ENCODE results near the gene PLCD3. TPM values are rescaled to one million over a fixed set of nuclear protein-coding genes. Genes with fewer than 3 reads are reported as not detected.

Gene PLCD3
- total RNA-seq, 4 donors from 2014 or later: 38.6 to 186 (median 75.1) TPM

- Histone ChIP-seq H3K27me3 (no peaks in the 10 kb centered on the region), H3K4me1 (peaks cover 27 to 34% of the 10 kb centered on the region in 2 donors), H3K36me3 (no peaks in the 10 kb centered on the region), H3K9me3 (no peaks in the 10 kb centered on the region), H3K27ac (peak overlapping the region; percentile 90 to 98 (median 98)), H3K4me3 (peak overlapping the region; percentile 57 to 88 (median 82))
- in situ Hi-C loops (cut with MboI; ENCODE audit: low sequenced_read_pairs in 4 of 4) (loop anchor here in 1 of 4 donors (25.0 kb wide), 1 partner anchor 234 kb away; the partner anchor contains the start of gene GFAP), intact Hi-C loops (cut with DNase I; ENCODE audit: low total_unique reads) (loop anchor here (5.0 kb wide), 1 partner anchor 1046 kb away; the partner anchor contains the start of gene KANSL1)
- ATAC-seq (no peak), DNase-seq (no peak)
- no peak for TF ChIP-seq POLR2A (IDR thresholded peaks at IDR 0.05)
- TF ChIP-seq CTCF (IDR thresholded peaks at IDR 0.05 in 4 of 5, conservative IDR thresholded peaks at IDR 0.05 in 1 of 5): no peak
Measured at GRCh38 chr17:45146592-45146889, 14.2 kb upstream of the PLCD3 start.

- ATAC-seq: no peak
- H3K4me3 ChIP-seq: no peak overlapping the region
Measured at GRCh38 chr17:45146166-45146565, 13.9 kb upstream of the PLCD3 start.

GRCh38 chr17:45145035-45145389 is 12.7 kb upstream of the PLCD3 start:
- in situ Hi-C loops (cut with MboI; ENCODE audit: low sequenced_read_pairs in 4 of 4): loop anchor here in 1 of 4 donors (25.0 kb wide), 1 partner anchor 233 kb away; the partner anchor contains the start of gene GFAP
- TF ChIP-seq POLR2A (IDR thresholded peaks at IDR 0.05) (no peak), CTCF (IDR thresholded peaks at IDR 0.05 in 4 of 5, conservative IDR thresholded peaks at IDR 0.05 in 1 of 5) (no peak)
- intact Hi-C loops (cut with DNase I; ENCODE audit: low total_unique reads): loop anchor here (5.0 kb wide), 1 partner anchor 1047 kb away; the partner anchor contains the start of gene KANSL1
- no peaks in the 10 kb centered on the region for H3K27me3 ChIP-seq
- peak overlapping the region; percentile 61 to 78 (median 64) for H3K4me3 ChIP-seq
- DNase-seq (no peak), ATAC-seq (no peak)
- H3K27ac ChIP-seq: peak overlapping the region; percentile 84 to 90 (median 89)
- no peaks in the 10 kb centered on the region for H3K36me3 ChIP-seq
- H3K4me1 ChIP-seq: peaks cover 16 to 24% of the 10 kb centered on the region in 2 donors
- no peaks in the 10 kb centered on the region for H3K9me3 ChIP-seq

More at GRCh38 chr17:45146166-45146565, 13.9 kb upstream of the PLCD3 start:
- no peak for TF ChIP-seq CTCF (IDR thresholded peaks at IDR 0.05 in 4 of 5, conservative IDR thresholded peaks at IDR 0.05 in 1 of 5)
- no peak for TF ChIP-seq POLR2A (IDR thresholded peaks at IDR 0.05)
- Histone ChIP-seq H3K27me3 (no peaks in the 10 kb centered on the region), H3K4me1 (peaks cover 24 to 31% of the 10 kb centered on the region in 2 donors), H3K9me3 (no peaks in the 10 kb centered on the region), H3K27ac (peak overlapping the region; percentile 90 to 98 (median 98)), H3K36me3 (no peaks in the 10 kb centered on the region)
- DNase-seq: no peak
- intact Hi-C loops (cut with DNase I; ENCODE audit: low total_unique reads): loop anchor here (5.0 kb wide), 1 partner anchor 1046 kb away; the partner anchor contains the start of gene KANSL1
- in situ Hi-C loops (cut with MboI; ENCODE audit: low sequenced_read_pairs in 4 of 4): loop anchor here in 1 of 4 donors (25.0 kb wide), 1 partner anchor 234 kb away; the partner anchor contains the start of gene GFAP

- ATAC-seq (peak in 1 of 2 donors; percentile 6), DNase-seq (no peak)
- no peaks in the 10 kb centered on the region for H3K27me3 ChIP-seq
- H3K4me3 ChIP-seq: peak overlapping the region; percentile 61 to 78 (median 64)
- TF ChIP-seq POLR2A (IDR thresholded peaks at IDR 0.05) (peak in 1 of 2 donors; percentile 31), CTCF (IDR thresholded peaks at IDR 0.05 in 4 of 5, conservative IDR thresholded peaks at IDR 0.05 in 1 of 5) (no peak)
- intact Hi-C loops (cut with DNase I; ENCODE audit: low total_unique reads): loop anchor here (5.0 kb wide), 1 partner anchor 1048 kb away; the partner anchor contains the start of gene KANSL1
- H3K4me1 ChIP-seq: peaks cover 16 to 24% of the 10 kb centered on the region in 2 donors
- no peaks in the 10 kb centered on the region for H3K9me3 ChIP-seq
- H3K36me3 ChIP-seq: no peaks in the 10 kb centered on the region
- in situ Hi-C loops (cut with MboI; ENCODE audit: low sequenced_read_pairs in 4 of 4): loop anchor here in 2 of 4 donors (5.0 to 25.0 kb wide), 2 partner anchors 53 to 232 kb away; partner anchors contain the start of gene GFAP (in 1 of the 2)
- H3K27ac ChIP-seq: peak overlapping the region; percentile 84 to 90 (median 89)
Measured at GRCh38 chr17:45144199-45145034, 12.1 kb upstream of the PLCD3 start.

All from gastrocnemius medialis (tissue), 4 donors.